GM18505 (cell line): Measurements from ENCODE around the gene MAD1L1.

Experiments
- ATAC-seq: cut with Tn5 transposase; IDR thresholded peaks from one replicate; pipeline ENCODE4 v1.9.1; 2021; ENCODE audit not compliant: unreplicated experiment
- POLR2A ChIP-seq: IDR thresholded peaks from 4 replicates; pipeline ENCODE4 v1.6.1; 2011; ENCODE audit warnings: borderline replicate concordance; ENCODE audit not compliant: insufficient read depth, insufficient read length; ENCODE audit errors: extremely low read depth

The MAD1L1 gene

GRCh38 chr7:2080060-2080387 lies 152.7 kb downstream of the MAD1L1 start:
- no peak for ATAC-seq
- no peak for TF ChIP-seq POLR2A

- no peak for TF ChIP-seq POLR2A
- no peak for ATAC-seq
Observed at GRCh38 chr7:2079332-2080059, 153.2 kb downstream of the MAD1L1 start.

GRCh38 chr7:2078899-2079298 lies 153.8 kb downstream of the MAD1L1 start:
- no peak for TF ChIP-seq POLR2A
- ATAC-seq: no peak

- no peak for ATAC-seq
- TF ChIP-seq POLR2A: no peak
Observed at GRCh38 chr7:2076649-2077064, 156.1 kb downstream of the MAD1L1 start.

GRCh38 chr7:2075811-2076210 lies 156.9 kb downstream of the MAD1L1 start:
- ATAC-seq: no peak
- no peak for TF ChIP-seq POLR2A

GRCh38 chr7:2074691-2075090 lies 158.1 kb downstream of the MAD1L1 start:
- TF ChIP-seq POLR2A: no peak
- ATAC-seq: no peak

GRCh38 chr7:2072798-2073197 lies 159.9 kb downstream of the MAD1L1 start:
- ATAC-seq: no peak
- no peak for TF ChIP-seq POLR2A

- ATAC-seq: peak; percentile 80
- no peak for TF ChIP-seq POLR2A
Observed at GRCh38 chr7:2072042-2072441, 160.7 kb downstream of the MAD1L1 start.

GRCh38 chr7:2071133-2071832 lies 161.5 kb downstream of the MAD1L1 start:
- TF ChIP-seq POLR2A: no peak

GRCh38 chr7:2070151-2070763 lies 162.5 kb downstream of the MAD1L1 start:
- TF ChIP-seq POLR2A: no peak
- ATAC-seq: no peak

More at GRCh38 chr7:2071133-2071832, 161.5 kb downstream of the MAD1L1 start:
- no peak for ATAC-seq

GRCh38 chr7:2069472-2069860 lies 163.3 kb downstream of the MAD1L1 start:
- ATAC-seq: no peak
- TF ChIP-seq POLR2A: no peak

- no peak for TF ChIP-seq POLR2A
- ATAC-seq: no peak
Observed at GRCh38 chr7:2068693-2069471, 163.9 kb downstream of the MAD1L1 start.

GRCh38 chr7:2066251-2066919 lies 166.4 kb downstream of the MAD1L1 start:
- ATAC-seq: no peak
- TF ChIP-seq POLR2A: no peak
